HepG2 (cell line): Measurements from ENCODE around the gene PHKG2. TPM values are rescaled to one million over a fixed set of nuclear protein-coding genes. Genes with fewer than 3 reads are reported as not detected.

Source experiments
- ATAC-seq: fragments of 200-7000 bp; cut with Tn5 transposase; 3 replicates; pipeline ENCODE4 v1.9.1; 2020; ENCODE audit warnings: mild to moderate bottlenecking, moderate library complexity
- BruUV-seq: library from RNA; stranded (reverse); fragments of 400-500 nt; replicated peaks from 2 replicates; lab custom pipeline; 2021; lab: Mats Ljungman, UMichigan
- CTCF ChIA-PET: fragments of 300-600 bp; formaldehyde crosslinking; extraction: SDS; loops from one replicate; lab custom pipeline; 2021; ENCODE audit warnings: low total read pairs, inconsistent platforms, low intra/inter-chr PET ratio; lab: Yijun Ruan, JAX
- POLR2A ChIA-PET: fragments of 350-600 bp; sonication (Branson Sonifier 250); formaldehyde crosslinking; loops from one replicate; lab custom pipeline; 2020; ENCODE audit warnings: antibody characterized with exemption, inconsistent platforms; lab: Yijun Ruan, JAX
- DNase-seq: peaks from one replicate; pipeline ENCODE4 v3.0.0-alpha.2; 2015; ENCODE audit warnings: low spot score
- FAIRE-seq: peaks from 3 replicates; lab custom pipeline; 2011; peaks lifted over from hg19 to GRCh38; lab: Jason Lieb, UNC
- H2AFZ ChIP-seq: one replicate; pipeline ENCODE4 v1.6.1; 2011; ENCODE audit warnings: low read length, inconsistent platforms
- H3K27ac ChIP-seq: fragments of 300-600 bp; 3 replicates; pipeline ENCODE4 v1.8.0; 2011; ENCODE audit warnings: mixed run types, mild to moderate bottlenecking, mixed read lengths, low read length, inconsistent platforms; ENCODE audit not compliant: insufficient read depth; ENCODE audit errors: extremely low read length
- H3K27me3 ChIP-seq, 2 experiments: fragments of 200-600 bp in 1 of 2; 2 replicates in 1 of 2; 3 replicates in 1 of 2; pipeline versions ENCODE4 v1.6.0 to v1.8.0; 2011; ENCODE audit warnings: low read length in 2 of 2, mild to moderate bottlenecking in 2 of 2, moderate library complexity in 2 of 2, inconsistent platforms in 1 of 2; ENCODE audit not compliant: insufficient read depth in 2 of 2, control insufficient read depth in 1 of 2
- H3K36me3 ChIP-seq, 2 experiments: fragments of 200-600 bp in 1 of 2; replicated peaks in 1 of 2; 2 replicates in 1 of 2; 3 replicates in 1 of 2; pipeline versions ENCODE4 v1.5.1 to v1.8.0; 2011; ENCODE audit warnings: low read length in 2 of 2, inconsistent platforms in 1 of 2; ENCODE audit not compliant: insufficient read depth in 2 of 2, control insufficient read depth in 1 of 2
- H3K4me1 ChIP-seq: 2 replicates; pipeline ENCODE4 v1.5.1; 2012; ENCODE audit warnings: low read length, inconsistent platforms; ENCODE audit not compliant: insufficient read depth
- H3K4me2 ChIP-seq: 2 replicates; pipeline ENCODE4 v1.6.0; 2011; ENCODE audit warnings: low read depth, low read length, inconsistent platforms
- H3K4me3 ChIP-seq, 3 experiments: fragments of 200-600 bp in 1 of 3; sonication (generic), shearing (Covaris generic) in 1 of 3; replicated peaks in 1 of 3; 2 replicates each; pipeline ENCODE4 v1.5.1; 2011 to 2016; ENCODE audit warnings: low read length in 3 of 3, inconsistent platforms in 2 of 3, low read depth in 2 of 3, mild to moderate bottlenecking in 2 of 3, control low read depth in 1 of 3, mixed read lengths in 1 of 3; ENCODE audit not compliant: insufficient read depth in 1 of 3
- H3K79me2 ChIP-seq: one replicate; pipeline ENCODE4 v1.6.1; 2011; ENCODE audit warnings: low read length, inconsistent platforms; ENCODE audit not compliant: insufficient read depth
- H3K9ac ChIP-seq: 2 replicates; pipeline ENCODE4 v1.6.0; 2011; ENCODE audit warnings: mild to moderate bottlenecking, low read depth, low read length, inconsistent platforms; ENCODE audit not compliant: insufficient read depth
- H3K9me3 ChIP-seq: 2 replicates; pipeline ENCODE4 v1.5.1; 2012; ENCODE audit warnings: mild to moderate bottlenecking, low read length
- H4K20me1 ChIP-seq: 2 replicates; pipeline ENCODE4 v1.6.0; 2011; ENCODE audit warnings: inconsistent platforms, mild to moderate bottlenecking, low read length, moderate library complexity; ENCODE audit not compliant: insufficient read depth
- AGO2 ChIP-seq: fragments of 200-400 bp; formaldehyde crosslinking; optimal IDR thresholded peaks from 2 replicates; pipeline ENCODE3; 2017; ENCODE audit warnings: mild to moderate bottlenecking, low read depth, low read length, moderate library complexity
- DNMT1 ChIP-seq: sonication (generic); formaldehyde crosslinking; IDR thresholded peaks from 2 replicates; pipeline ENCODE4 v1.5.1; 2020; ENCODE audit warnings: mild to moderate bottlenecking, missing genetic modification reagents
- KDM4B ChIP-seq: sonication (generic); formaldehyde crosslinking; IDR thresholded peaks from 2 replicates; pipeline ENCODE4 v1.4.0; 2020; ENCODE audit warnings: missing genetic modification reagents
- MEIS1 ChIP-seq: sonication (generic); formaldehyde crosslinking; IDR thresholded peaks from 2 replicates; pipeline ENCODE4 v1.9.0; 2021; ENCODE audit warnings: mild to moderate bottlenecking, missing genetic modification reagents, moderate library complexity, borderline replicate concordance
- RBFOX2 ChIP-seq: fragments of 200-400 bp; formaldehyde crosslinking; IDR thresholded peaks from 2 replicates; pipeline ENCODE4 v1.6.1; 2017; ENCODE audit warnings: low read depth, mild to moderate bottlenecking, low read length
- SNAPC2 ChIP-seq: sonication (generic); formaldehyde crosslinking; IDR thresholded peaks from 2 replicates; pipeline ENCODE4 v1.8.1; 2022; ENCODE audit warnings: mild to moderate bottlenecking, missing genetic modification reagents
- ZIK1 ChIP-seq: sonication (generic); formaldehyde crosslinking; IDR thresholded peaks from 2 replicates; pipeline ENCODE4 v1.5.0; 2020; ENCODE audit warnings: mild to moderate bottlenecking, low read depth, missing genetic modification reagents, borderline replicate concordance
- ZSCAN21 ChIP-seq: sonication (generic); formaldehyde crosslinking; IDR thresholded peaks from 2 replicates; pipeline ENCODE4 v1.8.0; 2022; ENCODE audit warnings: mild to moderate bottlenecking, missing genetic modification reagents, moderate library complexity, borderline replicate concordance
- WGBS: methylation state at CpG from one replicate; pipeline ENCODE4 v1.1.6; 2017; ENCODE audit warnings: low lambda C conversion rate; 5-methylcytosine and 5-hydroxymethylcytosine counted together
- in situ Hi-C: cut with HindIII; loops from 2 replicates; pipeline ENCODE4 v1.10.0; 2017; ENCODE audit warnings: low pct_unique_long_range_greater_than_20kb; ENCODE audit not compliant: extremely low pct_ligation_motif_present
- intact Hi-C: fragments of 100-400 bp; cut with micrococcal nuclease; formaldehyde crosslinking; loops from one replicate; pipeline ENCODE4 v1.10.0; 2022; ENCODE audit not compliant: unreplicated experiment
- polyA plus RNA-seq, 8 experiments: library from polyadenylated mRNA; depleted of rRNA in 3 of 8; stranded (reverse) in 7 of 8; unstranded in 1 of 8; fragments of >200 nt; fragmentation: Illumina TruSeq in 4 of 8; extraction: Trizol in 4 of 8; gene quantifications; 2 replicates each; pipeline versions ENCODE4 v1.2.1 to v1.2.3, GENCODE V29; 2011 to 2016; ENCODE audit warnings: low read depth in 4 of 8, missing spikeins in 1 of 8, mixed read lengths in 1 of 8; ENCODE audit not compliant: insufficient read depth in 1 of 8
- total RNA-seq, 5 experiments: library from RNA; depleted of rRNA; stranded (reverse); fragments of >200 nt; fragmentation: Illumina TruSeq; extraction: Trizol; gene quantifications; 2 replicates each; pipeline ENCODE4 v1.2.3, GENCODE V29; 2016; ENCODE audit warnings: low read depth in 1 of 5

The PHKG2 gene
- total and polyA plus RNA-seq, 2 of the 13 experiments (the other 11 are each of a cell fraction or from before 2014, with no cell fraction given), result 37.4 to 42.1 TPM

DNA sequence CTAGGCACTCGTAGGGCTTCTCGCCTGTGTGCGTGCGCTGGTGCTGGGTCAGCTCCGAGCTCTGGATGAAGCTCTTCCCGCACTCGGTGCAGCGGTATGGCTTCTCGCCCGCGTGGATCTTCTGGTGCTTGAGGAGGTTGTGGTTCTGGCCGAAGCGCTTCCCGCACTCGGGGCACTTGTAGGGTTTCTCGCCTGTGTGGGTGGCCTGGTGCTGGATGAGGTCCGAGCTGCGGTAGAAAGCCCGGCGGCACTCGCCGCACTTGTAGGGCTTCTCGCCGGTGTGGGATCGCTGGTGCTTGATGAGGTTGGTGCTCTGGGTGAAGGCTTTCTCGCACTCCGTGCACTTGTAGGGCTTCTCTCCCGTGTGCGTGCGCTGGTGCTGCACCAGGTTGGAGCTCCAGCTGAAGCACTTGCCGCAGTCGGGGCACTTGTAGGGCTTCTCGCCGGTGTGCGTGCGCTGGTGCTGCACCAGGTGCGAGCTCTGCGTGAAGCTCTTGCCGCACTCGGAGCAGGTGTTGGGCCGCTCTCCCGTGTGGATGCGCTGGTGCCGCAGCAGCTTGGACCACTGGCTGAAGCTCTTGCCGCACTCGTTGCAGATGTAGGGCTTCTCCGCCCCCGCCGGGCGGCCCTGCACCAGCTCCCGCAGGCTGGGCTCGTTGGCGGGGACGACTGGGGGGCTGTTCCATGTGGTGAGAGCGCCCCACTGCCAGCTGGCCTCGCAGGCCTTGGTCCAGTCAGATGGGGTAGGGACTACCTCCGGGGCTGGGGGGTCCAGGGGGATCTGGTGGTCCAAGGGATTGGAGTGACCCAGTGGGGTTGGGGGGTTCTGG lies 35.3 kb downstream of the PHKG2 start:
- H3K4me2 ChIP-seq, result no peak overlapping the region
- in situ Hi-C loops, result no loop called here
- H3K4me1 ChIP-seq, result peaks cover 26% of the 10 kb centered on the region
- H3K36me3 ChIP-seq, result peaks cover 19 to 29% of the 10 kb centered on the region in 2 experiments
- 97% methylated on average over 28 of the region's 57 CpGs for WGBS
- peaks cover 29% of the 10 kb centered on the region for H3K79me2 ChIP-seq
- TF ChIP-seq MEIS1 (CRISPR knock-in tag) (no peak), DNMT1 (CRISPR knock-in tag) (no peak), ZSCAN21 (CRISPR knock-in tag) (no peak), ZIK1 (CRISPR knock-in tag) (no peak), AGO2 (peak; percentile 84), RBFOX2 (peak; percentile 62), KDM4B (no peak), SNAPC2 (no peak)
- TF ChIP-seq, all 625 proteins: peak for 2
- no peaks in the 10 kb centered on the region; a peak in 1 of 5 replicates for H3K27me3 ChIP-seq
- ATAC-seq, result no peak
- no peaks in the 10 kb centered on the region; the same call in 1 of the 2 replicates for H4K20me1 ChIP-seq
- no peak for FAIRE-seq
- no peaks in the 10 kb centered on the region for H3K9me3 ChIP-seq
- no peak overlapping the region for H3K9ac ChIP-seq
- no TSS peak for BruUV-seq
- H3K27ac ChIP-seq, result no peak overlapping the region
- intact Hi-C loops, result no loop called here
- ChIA-PET CTCF (no interaction called here), POLR2A (interaction anchor here (0.8 to 4.2 kb wide), 4 partner anchors 9 to 31 kb away, joined by 3 to 30 read pairs (median 6); no protein-coding TSS in a partner anchor)
- H2AFZ ChIP-seq, result no peak overlapping the region
- H3K4me3 ChIP-seq, result no peak overlapping the region
- DNase-seq, result no peak
